VCaP (cell line): ENCODE data around the gene DDX24.
"Not testable (repeated sequence)": the region's sequence is repeated elsewhere in the genome, so short reads cannot be mapped to it uniquely, and the experiment has no call there.

ENCODE experiments used
- H3K27ac ChIP-seq: fragments of 450-650 bp; 2 replicates; pipeline ENCODE4 v1.5.1; 2017
- TF ChIP-seq, protein P1 (sequence below): fragments of 450-650 bp; conservative IDR thresholded peaks from 2 replicates; pipeline ENCODE4 v1.5.1; 2017; ENCODE audit warnings: mild to moderate bottlenecking, moderate library complexity

DDX24 gene

DNA sequence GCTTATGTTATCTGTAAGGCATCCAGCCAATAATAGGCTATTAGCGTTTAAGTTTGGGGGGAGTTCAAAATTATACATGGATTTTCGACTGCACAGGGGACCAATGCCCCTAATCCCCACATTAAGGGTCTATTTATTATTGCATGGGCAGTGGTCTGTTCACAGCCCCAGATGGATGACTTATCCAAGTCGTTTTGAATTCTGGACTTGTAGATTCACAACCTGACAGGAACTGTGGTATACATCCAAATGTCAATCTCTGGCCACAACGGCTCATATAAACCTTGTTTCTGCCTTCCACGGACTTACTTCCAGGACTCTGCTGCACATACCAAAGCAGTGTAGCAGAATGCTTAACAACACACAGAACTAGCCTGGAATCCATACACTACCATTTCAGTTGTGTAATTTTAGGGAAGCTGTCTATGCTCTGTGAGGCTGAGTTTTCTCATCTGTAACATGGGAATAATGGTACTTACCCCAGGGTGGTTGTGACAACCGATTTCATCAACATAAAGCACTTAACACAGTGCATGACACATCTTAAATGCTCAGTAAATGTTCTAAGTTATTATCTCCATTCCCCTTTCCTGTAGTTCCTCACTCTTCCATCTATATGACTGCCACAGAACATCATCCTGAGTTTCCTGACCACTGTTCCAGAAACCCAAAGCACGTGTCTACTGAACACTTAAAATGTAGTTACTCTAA is 3.7 kb downstream of the DDX24 start:
- no peak overlapping the region for H3K27ac ChIP-seq
- TF ChIP-seq, protein P1, sequence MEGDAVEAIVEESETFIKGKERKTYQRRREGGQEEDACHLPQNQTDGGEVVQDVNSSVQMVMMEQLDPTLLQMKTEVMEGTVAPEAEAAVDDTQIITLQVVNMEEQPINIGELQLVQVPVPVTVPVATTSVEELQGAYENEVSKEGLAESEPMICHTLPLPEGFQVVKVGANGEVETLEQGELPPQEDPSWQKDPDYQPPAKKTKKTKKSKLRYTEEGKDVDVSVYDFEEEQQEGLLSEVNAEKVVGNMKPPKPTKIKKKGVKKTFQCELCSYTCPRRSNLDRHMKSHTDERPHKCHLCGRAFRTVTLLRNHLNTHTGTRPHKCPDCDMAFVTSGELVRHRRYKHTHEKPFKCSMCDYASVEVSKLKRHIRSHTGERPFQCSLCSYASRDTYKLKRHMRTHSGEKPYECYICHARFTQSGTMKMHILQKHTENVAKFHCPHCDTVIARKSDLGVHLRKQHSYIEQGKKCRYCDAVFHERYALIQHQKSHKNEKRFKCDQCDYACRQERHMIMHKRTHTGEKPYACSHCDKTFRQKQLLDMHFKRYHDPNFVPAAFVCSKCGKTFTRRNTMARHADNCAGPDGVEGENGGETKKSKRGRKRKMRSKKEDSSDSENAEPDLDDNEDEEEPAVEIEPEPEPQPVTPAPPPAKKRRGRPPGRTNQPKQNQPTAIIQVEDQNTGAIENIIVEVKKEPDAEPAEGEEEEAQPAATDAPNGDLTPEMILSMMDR: no peak

DNA sequence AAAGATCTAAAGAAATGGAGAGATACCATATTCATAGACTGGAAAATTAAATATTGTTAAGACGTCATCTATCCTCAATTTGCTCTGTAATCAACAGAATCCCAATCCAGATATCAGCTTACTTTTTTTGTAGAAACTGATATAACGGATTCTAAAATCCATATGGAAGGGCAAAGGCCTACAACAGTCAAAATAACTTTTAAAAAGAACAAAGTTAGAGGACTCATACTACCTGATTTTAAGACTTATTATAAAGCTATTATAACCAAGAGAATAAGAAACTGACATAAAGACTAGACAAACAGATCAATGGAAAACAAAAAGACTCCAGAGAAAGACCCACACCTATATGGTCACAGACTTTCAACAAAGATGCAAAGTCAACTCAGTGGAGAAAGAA is 6.0 kb downstream of the DDX24 start:
- H3K27ac ChIP-seq: no peak overlapping the region
- TF ChIP-seq, protein P1: no peak

DNA sequence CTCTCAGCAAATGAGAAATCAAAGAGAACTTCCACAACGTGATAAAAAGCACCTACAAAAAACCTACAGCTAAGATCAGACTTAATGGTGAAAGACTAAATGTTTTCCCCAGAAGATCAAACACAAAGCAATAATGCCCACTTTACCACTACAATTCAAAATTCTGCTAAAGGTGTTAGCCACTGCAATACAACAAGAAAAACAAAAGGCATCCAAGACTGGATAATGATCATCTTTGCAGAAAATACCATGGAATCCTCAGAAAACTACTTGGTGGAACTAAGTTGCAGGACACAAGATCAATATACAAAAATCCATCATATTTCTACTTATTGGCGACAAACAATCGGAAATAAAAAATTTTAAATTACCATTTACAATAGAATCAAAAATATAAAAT is 6.5 kb downstream of the DDX24 start:
- TF ChIP-seq, protein P1: no peak
- H3K27ac ChIP-seq: no peak overlapping the region

DNA sequence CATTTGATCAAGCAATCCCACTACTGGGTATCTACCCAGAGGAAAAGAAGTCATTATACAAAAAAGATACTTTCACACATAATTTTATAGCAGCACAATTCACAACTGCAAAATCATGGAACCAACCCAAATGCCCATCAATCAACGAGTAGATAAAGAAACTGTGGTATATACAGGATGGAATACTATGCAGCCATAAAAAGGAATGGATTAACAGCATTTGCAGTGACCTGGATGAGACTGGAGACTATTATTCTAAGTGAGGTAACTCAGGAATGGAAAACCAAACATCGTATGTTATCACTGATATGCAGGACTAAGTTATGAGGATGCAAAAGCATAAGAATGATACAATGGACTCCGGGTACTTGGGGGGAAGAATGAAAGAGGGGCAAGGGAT is 8.9 kb downstream of the DDX24 start:
- H3K27ac ChIP-seq: not testable (repeated sequence)

DNA sequence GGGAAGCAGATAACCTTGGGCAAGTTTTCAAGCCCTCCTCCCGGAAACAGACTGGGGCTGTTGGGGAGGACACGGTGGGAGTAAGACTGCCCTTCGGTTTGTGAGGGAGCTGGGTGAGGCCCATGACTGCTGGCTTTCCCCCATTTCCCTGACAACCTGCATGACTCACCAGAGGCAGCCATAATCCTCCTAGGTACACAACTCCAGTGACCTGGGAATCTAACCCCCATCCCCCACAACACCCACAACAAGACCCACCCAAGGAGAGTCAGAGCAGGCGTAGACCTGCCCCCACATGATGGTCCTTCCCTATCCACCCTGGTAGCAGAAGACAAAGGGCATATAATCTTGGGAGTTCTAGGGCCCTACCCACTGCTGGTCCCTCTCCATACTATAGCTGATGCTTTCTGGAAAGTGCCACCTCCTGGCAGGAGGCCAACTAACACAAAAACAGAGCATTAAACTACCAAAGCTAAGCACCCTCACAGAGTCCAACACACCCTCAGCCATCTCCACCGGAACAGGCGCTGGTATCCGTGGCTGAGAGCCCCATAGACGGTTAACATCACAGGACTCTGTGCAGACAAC is 14.8 kb downstream of the DDX24 start:
- H3K27ac ChIP-seq: no peak overlapping the region
- TF ChIP-seq, protein P1: no peak

DNA sequence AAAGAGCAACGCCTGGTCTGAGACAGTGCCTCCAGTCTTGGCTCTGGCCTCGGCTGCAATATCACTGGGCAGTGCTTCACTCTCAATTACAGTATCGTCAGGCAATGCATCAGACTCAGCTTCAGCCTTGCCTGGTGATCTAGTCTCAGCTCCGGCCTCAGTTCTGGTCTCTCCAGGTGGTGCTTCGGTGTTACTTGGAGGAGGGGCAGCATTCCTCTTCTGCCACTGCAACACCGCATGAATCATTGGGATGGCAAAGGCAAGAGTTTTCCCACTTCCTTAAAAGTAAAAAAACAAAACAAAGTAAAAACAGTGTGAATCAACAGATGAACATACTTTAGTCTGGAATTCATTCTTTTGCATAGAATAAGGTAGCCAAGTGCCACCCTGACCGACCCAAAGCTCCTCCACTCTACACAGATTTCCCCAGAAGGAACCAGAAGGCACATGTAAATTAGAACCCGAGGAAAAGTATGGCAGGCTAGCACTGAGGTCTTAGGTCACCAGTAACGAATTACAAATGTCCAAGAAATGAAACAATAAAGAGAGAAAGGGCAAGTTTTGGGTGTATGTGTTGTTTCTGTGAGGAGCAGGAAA is 18.6 kb downstream of the DDX24 start:
- TF ChIP-seq, protein P1: no peak
- no peak overlapping the region for H3K27ac ChIP-seq

DNA sequence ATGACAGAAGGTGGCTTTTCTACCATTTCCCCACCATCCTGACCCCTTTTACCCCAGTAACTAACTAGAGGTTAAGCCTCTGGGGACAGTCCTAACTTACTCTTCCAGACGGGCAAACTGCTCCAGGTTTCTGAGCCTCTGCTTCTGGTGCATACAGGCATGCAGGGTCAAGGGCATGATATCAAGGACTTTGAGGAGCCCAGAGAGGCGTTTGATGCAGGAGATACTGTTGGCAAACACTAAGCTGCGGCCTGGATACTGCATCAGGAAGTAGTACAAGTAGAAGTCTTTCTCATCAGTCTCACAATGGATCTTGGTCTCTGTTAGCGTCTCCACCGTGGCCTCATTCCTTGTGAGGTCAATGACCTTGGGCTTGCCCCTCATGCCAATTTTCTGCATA is 21.0 kb downstream of the DDX24 start:
- H3K27ac ChIP-seq: peak overlapping the region; percentile 56
- TF ChIP-seq, protein P1: no peak

DNA sequence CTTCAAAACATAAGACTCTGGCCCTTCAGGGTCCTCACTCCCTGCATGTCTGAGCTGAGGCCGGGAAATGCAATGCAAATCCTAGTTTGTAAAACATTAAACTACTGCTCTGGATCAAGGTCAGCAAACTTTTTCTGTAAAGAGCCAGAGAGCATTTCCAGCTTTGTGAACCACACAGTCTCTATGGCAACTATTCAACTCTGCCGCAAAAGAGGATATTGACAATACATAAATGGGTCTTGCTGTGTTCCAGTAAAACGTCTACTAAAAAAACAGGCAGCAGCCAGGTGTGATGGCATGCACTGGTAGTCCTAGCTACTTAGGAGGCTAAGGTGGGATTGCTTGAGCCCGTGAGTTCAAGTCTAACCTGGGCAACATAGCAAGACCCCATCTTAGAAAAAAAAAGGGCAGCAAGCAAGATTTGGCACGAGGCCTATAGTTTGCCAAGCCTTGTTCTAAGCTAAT is 22.3 kb downstream of the DDX24 start:
- H3K27ac ChIP-seq: peak overlapping the region; percentile 56
- TF ChIP-seq, protein P1: no peak
